ENCODE data around the gene STIM1. TPM values are rescaled to one million over a fixed set of nuclear protein-coding genes. Genes with fewer than 3 reads are reported as not detected.

Gene STIM1
- total RNA-seq, 1 experiment from 2014 or later = 15.2 TPM

DNA sequence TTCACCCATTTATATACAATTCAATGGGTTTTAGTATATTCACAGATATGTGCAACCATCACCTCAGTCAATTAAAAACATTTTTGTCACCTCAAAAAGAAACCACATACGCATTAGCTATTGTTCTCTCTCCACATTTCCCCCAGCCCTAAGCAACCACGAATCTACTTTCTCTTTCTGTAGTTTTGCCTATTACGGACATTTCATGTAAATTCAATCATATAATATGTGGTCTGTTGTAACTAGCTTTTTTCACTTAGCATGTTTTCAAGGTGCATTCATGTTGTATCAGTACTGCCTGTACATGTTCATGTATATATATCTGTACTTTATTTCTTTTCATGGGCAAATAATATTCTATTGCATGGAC, 134.4 kb downstream of the STIM1 start:
- no CpG with 5 or more reads among the region's 3 CpGs for WGBS (ENCODE audit: extremely low coverage, insufficient read length, low lambda C conversion rate)
- Histone ChIP-seq H3K9me3 (ENCODE audit: control insufficient read depth, low read depth, low read length) (no peaks in the 10 kb centered on the region), H3K27ac (ENCODE audit: insufficient read length, low read depth, low read length) (no peak overlapping the region), H3K23me2 (ENCODE audit: insufficient read length, low read depth, low read length, poor library complexity, severe bottlenecking) (no peaks in the 10 kb centered on the region), H3K79me2 (ENCODE audit: insufficient read depth, low read length) (no peaks in the 10 kb centered on the region), H2BK15ac (ENCODE audit: low read depth, low read length) (no peak overlapping the region), H4K5ac (ENCODE audit: insufficient read length, low read depth, low read length) (no peak overlapping the region), H3K14ac (ENCODE audit: insufficient read depth, low read length) (no peak overlapping the region), H3K56ac (ENCODE audit: insufficient read length, low read depth, low read length) (no peak overlapping the region), H2AK5ac (ENCODE audit: insufficient read length, low read length) (no peak overlapping the region), H2BK12ac (ENCODE audit: insufficient read length, low read depth, low read length) (no peak overlapping the region), H3K4me1 (ENCODE audit: insufficient read depth, low read length) (no peaks in the 10 kb centered on the region), H4K20me1 (ENCODE audit: control insufficient read depth, insufficient read depth, insufficient read length) (no peaks in the 10 kb centered on the region), H4K8ac (replicated peaks; ENCODE audit: insufficient read length, low read depth, low read length) (no peak overlapping the region), H3K18ac (ENCODE audit: insufficient read length, low read depth, low read length) (no peak overlapping the region), H2BK5ac (ENCODE audit: insufficient read length, low read length) (no peak overlapping the region), H3T11ph (ENCODE audit: low read length) (no peak overlapping the region), H3K23ac (ENCODE audit: insufficient read length, low read depth, low read length) (no peak overlapping the region), H3K27me3 (ENCODE audit: insufficient read depth, low read length) (no peaks in the 10 kb centered on the region), H4K91ac (ENCODE audit: insufficient read length, low read depth, low read length) (no peak overlapping the region), H3K4ac (ENCODE audit: low read depth, low read length) (no peak overlapping the region), H3K79me1 (ENCODE audit: insufficient read depth, low read depth, low read length, poor library complexity, severe bottlenecking) (no peaks in the 10 kb centered on the region), H3K4me2 (ENCODE audit: insufficient read depth, insufficient read length, low read length) (no peak overlapping the region), H2AFZ (ENCODE audit: low read length) (no peak overlapping the region), H2BK20ac (ENCODE audit: low read depth, low read length, poor library complexity, severe bottlenecking) (no peak overlapping the region), H2BK120ac (ENCODE audit: low read depth, low read length, poor library complexity, severe bottlenecking) (no peak overlapping the region), H3K9ac (ENCODE audit: extremely low read depth, insufficient read length, low read length) (no peak overlapping the region)
- H3K9me3 Mint-ChIP-seq = peaks cover 12 to 15% of the 10 kb centered on the region in 2 experiments
- H3K27me3 Mint-ChIP-seq (ENCODE audit: low read depth) = no peaks in the 10 kb centered on the region
- H3K4me1 Mint-ChIP-seq = peaks cover 4 to 8% of the 10 kb centered on the region in 2 experiments; a peak in 3 of 4 replicates
- no peak for DNase-seq
- H3K4me3 Mint-ChIP-seq = no peak overlapping the region
- H3K27ac Mint-ChIP-seq = no peak overlapping the region
- peaks cover 0 to 12% (median 9%) of the 10 kb centered on the region in 3 experiments; a peak in 5 of 7 replicates for H3K36me3 Mint-ChIP-seq (ENCODE audit: insufficient read depth in 1 of 3, low read depth in 3 of 3)
- TF ChIP-seq, protein P1, sequence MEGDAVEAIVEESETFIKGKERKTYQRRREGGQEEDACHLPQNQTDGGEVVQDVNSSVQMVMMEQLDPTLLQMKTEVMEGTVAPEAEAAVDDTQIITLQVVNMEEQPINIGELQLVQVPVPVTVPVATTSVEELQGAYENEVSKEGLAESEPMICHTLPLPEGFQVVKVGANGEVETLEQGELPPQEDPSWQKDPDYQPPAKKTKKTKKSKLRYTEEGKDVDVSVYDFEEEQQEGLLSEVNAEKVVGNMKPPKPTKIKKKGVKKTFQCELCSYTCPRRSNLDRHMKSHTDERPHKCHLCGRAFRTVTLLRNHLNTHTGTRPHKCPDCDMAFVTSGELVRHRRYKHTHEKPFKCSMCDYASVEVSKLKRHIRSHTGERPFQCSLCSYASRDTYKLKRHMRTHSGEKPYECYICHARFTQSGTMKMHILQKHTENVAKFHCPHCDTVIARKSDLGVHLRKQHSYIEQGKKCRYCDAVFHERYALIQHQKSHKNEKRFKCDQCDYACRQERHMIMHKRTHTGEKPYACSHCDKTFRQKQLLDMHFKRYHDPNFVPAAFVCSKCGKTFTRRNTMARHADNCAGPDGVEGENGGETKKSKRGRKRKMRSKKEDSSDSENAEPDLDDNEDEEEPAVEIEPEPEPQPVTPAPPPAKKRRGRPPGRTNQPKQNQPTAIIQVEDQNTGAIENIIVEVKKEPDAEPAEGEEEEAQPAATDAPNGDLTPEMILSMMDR (conservative IDR thresholded peaks at IDR 0.05) = no peak

Measured in H9 (cell line).